HG02759 (cell line): ENCODE measurements around the gene IFT25.
"Not testable (repeated sequence)": the region's sequence is repeated elsewhere in the genome, so short reads cannot be mapped to it uniquely, and the experiment has no call there.

ENCODE experiments used
- ATAC-seq: cut with Tn5 transposase; IDR thresholded peaks from one replicate; pipeline ENCODE4 v1.9.1; 2021; ENCODE audit warnings: mild to moderate bottlenecking, moderate library complexity; ENCODE audit not compliant: unreplicated experiment

IFT25 gene

DNA sequence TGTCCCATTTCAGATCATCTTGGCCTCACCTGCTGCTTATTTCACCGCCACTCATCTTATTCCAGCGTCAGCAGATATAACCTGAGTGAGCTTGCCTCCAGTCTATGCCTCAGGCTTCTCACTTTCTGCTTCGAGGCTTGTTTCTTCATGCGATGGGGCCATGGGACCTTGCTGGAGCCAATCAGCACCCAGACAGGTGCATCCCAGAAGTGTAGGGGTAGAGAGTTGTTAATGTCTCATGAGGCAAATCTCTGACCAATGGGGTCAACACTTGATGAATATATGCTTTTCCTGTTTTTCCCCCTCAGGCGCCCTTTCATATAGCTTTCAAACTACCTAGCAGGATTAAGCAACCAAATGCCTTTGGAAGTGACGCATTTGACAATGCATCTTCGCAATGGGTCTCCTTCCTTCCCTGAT is 55.0 kb downstream of the IFT25 start:
- no peak for ATAC-seq

- ATAC-seq, result peak; percentile 93
Measured at GRCh38 chr1:53889304-53890298, 55.9 kb downstream of the IFT25 start, which contains the start of gene YIPF1. Gene YIPF1, minus strand, starts transcription at chr1:53889797. Its CDS starts 860 bp downstream, at chr1:53888937.

DNA sequence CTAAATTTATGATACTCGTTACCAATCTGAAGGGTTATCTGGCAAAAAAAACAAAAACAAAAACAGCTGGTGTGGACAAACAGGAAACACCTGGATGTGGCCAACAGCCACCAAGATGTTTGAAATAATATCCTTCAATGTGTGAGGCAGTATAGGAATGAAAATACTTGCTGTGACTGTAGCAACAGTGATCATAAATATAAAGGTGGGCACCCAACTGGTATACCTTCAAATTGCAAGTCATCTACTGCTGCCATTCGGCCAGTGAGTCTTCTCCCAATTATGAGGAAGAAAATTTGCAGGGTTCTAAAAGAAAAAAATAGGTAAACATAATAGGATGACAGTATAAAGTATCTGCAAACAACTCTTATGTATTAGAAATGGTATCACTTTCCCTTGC is 56.8 kb downstream of the IFT25 start:
- no peak for ATAC-seq

DNA sequence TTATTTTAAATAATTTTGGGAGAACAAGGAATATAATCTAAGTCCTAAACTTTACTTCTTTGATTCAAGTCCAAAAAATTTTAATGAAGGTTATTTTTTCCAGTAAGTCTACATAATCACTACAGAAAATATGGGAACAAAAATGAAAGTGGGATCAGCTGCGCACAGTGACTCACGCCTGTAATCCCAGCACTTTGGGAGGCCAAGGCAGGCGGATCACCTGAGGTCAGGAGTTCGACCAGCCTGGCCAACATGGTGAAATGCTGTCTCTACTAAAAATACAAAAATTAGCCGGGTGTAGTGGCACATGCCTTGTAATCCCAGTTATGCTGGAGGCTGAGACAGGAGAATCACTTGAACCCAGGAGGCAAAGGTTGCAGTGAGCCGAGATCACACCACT is 61.9 kb downstream of the IFT25 start:
- ATAC-seq, result not testable (repeated sequence)

DNA sequence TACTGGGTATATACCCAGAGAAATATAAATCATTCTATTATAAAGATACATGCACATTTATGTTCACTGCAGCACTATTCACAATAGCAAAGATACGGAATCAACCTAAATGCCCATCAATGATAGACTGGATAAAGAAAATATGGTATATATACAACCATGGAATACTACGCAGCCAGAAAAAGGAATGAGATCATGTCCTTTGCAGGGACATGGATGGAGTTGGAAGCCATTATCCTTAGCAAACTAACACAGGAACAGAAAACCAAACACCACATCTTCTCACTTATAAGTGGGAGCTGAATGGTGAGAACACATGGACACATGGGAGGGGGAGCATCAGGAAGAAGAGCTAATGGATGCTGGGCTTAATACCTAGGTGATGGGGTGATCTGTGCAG is 63.6 kb downstream of the IFT25 start:
- not testable (repeated sequence) for ATAC-seq

DNA sequence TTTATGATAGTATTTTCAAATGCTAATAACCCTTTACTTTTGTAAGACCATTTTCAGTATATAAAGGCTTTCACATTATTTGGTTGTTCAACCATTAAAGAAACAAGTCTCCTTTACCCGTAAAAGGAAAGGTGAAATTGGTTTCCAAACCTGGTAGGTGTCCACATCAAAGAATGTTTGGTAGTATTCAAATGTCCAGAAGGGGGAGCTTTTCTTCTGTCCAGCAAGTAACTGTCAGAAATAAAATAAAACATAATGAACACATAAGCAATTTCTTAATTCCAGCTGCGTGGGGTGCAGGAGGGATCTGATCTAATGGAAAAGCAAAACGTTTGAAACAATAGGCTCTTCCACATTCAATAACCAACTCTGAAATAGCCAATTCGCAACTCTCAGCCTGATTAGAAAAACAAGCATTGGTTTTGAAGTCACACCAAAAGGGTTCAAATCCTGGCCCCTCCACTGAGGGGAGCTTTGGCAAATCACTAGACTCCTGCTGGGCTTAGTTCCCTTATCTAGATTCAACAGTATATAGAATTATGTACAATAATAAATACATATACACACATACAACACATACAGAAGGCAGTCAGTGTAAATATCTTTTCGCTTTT is 66.9 kb downstream of the IFT25 start:
- ATAC-seq, result no peak

DNA sequence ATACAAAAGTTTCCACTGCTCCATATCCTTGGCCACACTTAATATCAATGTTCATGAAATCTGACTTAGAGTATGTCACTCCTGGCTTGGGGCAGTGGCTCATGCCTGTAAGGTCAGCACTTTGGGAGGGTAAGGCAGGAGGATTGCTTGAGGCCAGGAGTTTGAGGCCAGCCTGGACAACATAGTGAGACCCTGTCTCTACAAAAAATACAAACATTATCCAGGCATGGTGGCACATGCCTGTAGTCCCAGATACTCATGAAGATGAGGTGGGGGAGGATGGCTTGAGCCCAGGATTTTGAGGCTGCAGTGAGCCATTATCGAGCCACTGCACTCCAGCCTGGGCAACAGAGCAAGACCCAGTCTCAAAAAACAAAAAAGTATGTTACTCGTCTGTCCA is 70.3 kb downstream of the IFT25 start:
- not testable (repeated sequence) for ATAC-seq

DNA sequence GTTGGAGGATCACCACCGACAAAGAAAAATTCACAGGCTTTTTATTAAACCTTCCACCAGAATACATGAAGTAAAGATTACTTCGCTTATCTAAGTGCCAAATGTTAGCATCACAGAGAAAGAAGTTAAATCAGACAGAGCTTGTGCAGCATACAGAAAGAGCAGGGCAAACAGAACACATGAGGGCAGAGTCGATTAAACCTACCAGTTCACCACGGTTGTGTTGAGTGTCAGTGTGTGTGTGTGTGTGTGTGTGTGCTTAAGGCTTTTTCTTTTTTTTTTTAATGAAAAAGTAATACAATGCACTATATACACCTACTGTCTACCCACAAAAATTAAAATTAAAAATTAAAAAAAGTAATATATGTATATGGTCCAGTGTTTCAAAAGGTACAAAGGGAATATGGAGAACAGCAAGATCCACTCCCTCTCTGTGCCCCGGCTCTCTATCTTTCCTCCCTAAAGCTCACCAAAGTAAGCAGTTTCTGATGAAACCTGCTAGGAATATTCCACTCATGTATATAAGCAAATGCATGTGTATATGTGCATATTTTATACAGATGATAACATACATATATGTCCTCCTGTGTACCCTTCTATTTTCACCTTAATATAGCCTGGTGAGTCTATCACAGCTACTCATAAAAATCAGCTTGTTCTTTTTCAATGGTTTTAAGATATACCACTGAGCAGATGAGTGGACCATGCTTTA is 73.6 kb downstream of the IFT25 start:
- no peak for ATAC-seq
